ENCODE data around the gene A4GNT. TPM values are rescaled to one million over a fixed set of nuclear protein-coding genes. Genes with fewer than 3 reads are reported as not detected.
A peak's percentile ranks its signal among the peaks of the same experiment; 100 is the strongest.
"Not testable (repeated sequence)": the region's sequence is repeated elsewhere in the genome, so short reads cannot be mapped to it uniquely, and the experiment has no call there.

Gene A4GNT
- total RNA-seq, 1 donor from 2014 or later, result 3.1 TPM

DNA sequence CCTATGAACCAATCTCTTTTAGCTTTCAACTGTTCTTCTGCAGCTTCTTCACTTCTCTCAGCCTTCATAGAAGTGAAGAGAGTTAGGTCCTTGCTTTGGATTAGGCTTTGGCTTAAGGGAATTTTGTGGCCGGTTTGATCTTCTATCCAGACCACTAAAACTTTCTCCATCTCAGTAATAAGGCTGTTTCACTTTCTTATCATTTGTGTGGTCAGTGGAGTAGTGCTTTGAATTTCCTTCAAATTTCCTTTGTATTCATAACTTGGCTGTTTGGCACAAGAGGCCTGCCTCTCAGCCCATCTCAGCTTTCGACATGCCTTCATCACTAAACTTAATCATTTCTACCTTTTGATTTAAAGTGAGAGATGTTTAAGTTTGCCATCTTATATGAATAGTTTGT is 38.5 kb downstream of the A4GNT start:
- Mint-ChIP-seq H3K27me3 (no peaks in the 10 kb centered on the region), H3K9me3 (ENCODE audit: low read depth) (peaks cover 6% of the 10 kb centered on the region), H3K27ac (no peak overlapping the region), H3K36me3 (ENCODE audit: insufficient read depth) (peaks cover 44% of the 10 kb centered on the region), H3K4me3 (ENCODE audit: low read depth) (no peak overlapping the region), H3K4me1 (ENCODE audit: low read depth) (peaks cover 15% of the 10 kb centered on the region)
- TF ChIP-seq, protein P1, sequence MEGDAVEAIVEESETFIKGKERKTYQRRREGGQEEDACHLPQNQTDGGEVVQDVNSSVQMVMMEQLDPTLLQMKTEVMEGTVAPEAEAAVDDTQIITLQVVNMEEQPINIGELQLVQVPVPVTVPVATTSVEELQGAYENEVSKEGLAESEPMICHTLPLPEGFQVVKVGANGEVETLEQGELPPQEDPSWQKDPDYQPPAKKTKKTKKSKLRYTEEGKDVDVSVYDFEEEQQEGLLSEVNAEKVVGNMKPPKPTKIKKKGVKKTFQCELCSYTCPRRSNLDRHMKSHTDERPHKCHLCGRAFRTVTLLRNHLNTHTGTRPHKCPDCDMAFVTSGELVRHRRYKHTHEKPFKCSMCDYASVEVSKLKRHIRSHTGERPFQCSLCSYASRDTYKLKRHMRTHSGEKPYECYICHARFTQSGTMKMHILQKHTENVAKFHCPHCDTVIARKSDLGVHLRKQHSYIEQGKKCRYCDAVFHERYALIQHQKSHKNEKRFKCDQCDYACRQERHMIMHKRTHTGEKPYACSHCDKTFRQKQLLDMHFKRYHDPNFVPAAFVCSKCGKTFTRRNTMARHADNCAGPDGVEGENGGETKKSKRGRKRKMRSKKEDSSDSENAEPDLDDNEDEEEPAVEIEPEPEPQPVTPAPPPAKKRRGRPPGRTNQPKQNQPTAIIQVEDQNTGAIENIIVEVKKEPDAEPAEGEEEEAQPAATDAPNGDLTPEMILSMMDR (IDR thresholded peaks at IDR 0.05; ENCODE audit: unreplicated experiment), result no peak
- no peak for DNase-seq (ENCODE audit: low spot score, unreplicated experiment)

DNA sequence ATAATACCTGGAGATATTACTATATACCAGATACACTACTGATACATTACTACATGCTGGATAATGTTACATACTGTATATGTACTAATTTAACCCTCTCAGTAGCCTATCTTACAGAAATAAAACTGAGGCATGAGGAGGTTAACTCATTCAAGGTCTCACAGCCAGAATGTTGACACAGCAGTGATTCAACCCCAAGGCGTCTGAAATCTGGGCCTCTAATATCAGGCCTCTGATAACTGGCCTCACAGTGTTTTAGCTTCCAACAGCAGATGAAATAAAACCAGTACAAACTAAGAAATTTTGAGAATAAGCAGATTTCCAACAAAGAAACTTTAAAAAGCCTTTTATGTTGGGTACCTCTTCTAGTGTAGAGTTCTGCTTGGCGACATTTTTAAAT is 40.2 kb downstream of the A4GNT start:
- no peak for DNase-seq (ENCODE audit: low spot score, unreplicated experiment)
- Mint-ChIP-seq H3K36me3 (ENCODE audit: insufficient read depth) (peaks cover 57% of the 10 kb centered on the region), H3K4me1 (ENCODE audit: low read depth) (peaks cover 18% of the 10 kb centered on the region), H3K4me3 (ENCODE audit: low read depth) (no peak overlapping the region), H3K27me3 (no peaks in the 10 kb centered on the region), H3K27ac (no peak overlapping the region), H3K9me3 (ENCODE audit: low read depth) (peaks cover 12% of the 10 kb centered on the region)
- TF ChIP-seq, protein P1 (IDR thresholded peaks at IDR 0.05; ENCODE audit: unreplicated experiment), result no peak

DNA sequence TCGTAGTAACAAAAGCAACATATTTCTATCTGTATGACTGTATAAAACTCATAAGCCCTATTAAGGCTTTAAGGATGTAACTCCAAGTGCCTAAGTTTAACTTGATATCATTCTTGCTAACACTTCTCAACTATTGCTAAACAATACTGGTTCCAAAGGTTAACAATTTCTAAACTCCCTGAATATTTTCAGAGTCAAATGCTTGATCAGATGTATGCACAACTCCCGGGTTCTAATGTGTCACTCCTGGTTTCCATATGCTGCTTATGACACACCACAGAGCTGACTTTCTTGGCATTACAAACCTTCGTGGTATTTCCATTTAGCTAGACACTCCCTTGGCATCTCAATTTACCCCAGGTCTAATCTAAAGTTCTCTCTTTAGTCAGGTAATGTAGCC is 43.1 kb downstream of the A4GNT start:
- H3K36me3 Mint-ChIP-seq (ENCODE audit: insufficient read depth), result peaks cover 66% of the 10 kb centered on the region

DNA sequence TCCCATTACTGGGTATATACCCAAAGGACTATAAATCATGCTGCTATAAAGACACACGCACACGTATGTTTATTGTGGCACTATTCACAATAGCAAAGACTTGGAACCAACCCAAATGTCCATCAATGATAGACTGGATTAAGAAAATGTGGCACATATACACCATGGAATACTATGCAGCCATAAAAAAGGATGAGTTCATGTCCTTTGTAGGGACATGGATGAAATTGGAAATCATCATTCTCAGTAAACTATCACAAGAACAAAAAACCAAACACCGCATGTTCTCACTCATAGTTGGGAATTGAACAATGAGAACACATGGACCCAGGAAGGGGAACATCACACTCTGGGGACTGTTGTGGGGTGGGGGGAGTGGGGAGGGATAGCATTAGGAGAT is 46.4 kb downstream of the A4GNT start:
- H3K4me1 Mint-ChIP-seq (ENCODE audit: low read depth), result peaks cover 30% of the 10 kb centered on the region
- H3K27me3 Mint-ChIP-seq; H3K27ac Mint-ChIP-seq; H3K9me3 Mint-ChIP-seq (ENCODE audit: low read depth); H3K4me3 Mint-ChIP-seq (ENCODE audit: low read depth); DNase-seq (ENCODE audit: low spot score, unreplicated experiment): not testable (repeated sequence)
- H3K36me3 Mint-ChIP-seq (ENCODE audit: insufficient read depth), result peaks cover 56% of the 10 kb centered on the region

More for the DNA sequence above, 43.1 kb downstream of the A4GNT start:
- Mint-ChIP-seq H3K27ac (no peak overlapping the region), H3K4me3 (ENCODE audit: low read depth) (no peak overlapping the region), H3K9me3 (ENCODE audit: low read depth) (peaks cover 12% of the 10 kb centered on the region), H3K27me3 (no peaks in the 10 kb centered on the region), H3K4me1 (ENCODE audit: low read depth) (peaks cover 19% of the 10 kb centered on the region)
- no peak for DNase-seq (ENCODE audit: low spot score, unreplicated experiment)
- TF ChIP-seq, protein P1 (IDR thresholded peaks at IDR 0.05; ENCODE audit: unreplicated experiment), result no peak

DNA sequence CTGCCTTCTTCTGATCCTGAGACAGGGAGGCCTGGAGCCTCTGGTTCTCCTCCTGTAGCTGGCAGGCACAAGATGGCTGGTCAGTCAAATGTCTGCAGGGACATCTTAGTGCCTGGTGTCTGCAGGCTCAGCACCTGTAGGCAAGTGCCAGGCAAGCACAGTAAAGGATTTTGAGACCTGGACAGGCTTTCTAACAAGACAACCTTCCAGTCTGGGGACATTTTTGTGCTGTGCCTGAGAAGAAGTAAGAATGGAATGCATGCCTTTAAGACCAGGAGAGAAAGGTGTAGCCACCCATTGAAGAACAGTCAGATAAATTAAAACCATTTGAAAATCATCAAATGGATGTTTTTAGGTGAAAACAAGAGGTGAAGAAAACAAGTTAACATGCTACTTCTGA is 48.0 kb downstream of the A4GNT start:
- H3K27ac Mint-ChIP-seq, result no peak overlapping the region
- no peak overlapping the region for H3K4me3 Mint-ChIP-seq (ENCODE audit: low read depth)
- no peak for DNase-seq (ENCODE audit: low spot score, unreplicated experiment)
- no peaks in the 10 kb centered on the region for H3K27me3 Mint-ChIP-seq
- H3K9me3 Mint-ChIP-seq (ENCODE audit: low read depth), result peaks cover 5% of the 10 kb centered on the region
- TF ChIP-seq, protein P1 (IDR thresholded peaks at IDR 0.05; ENCODE audit: unreplicated experiment), result no peak
- peaks cover 54% of the 10 kb centered on the region for H3K36me3 Mint-ChIP-seq (ENCODE audit: insufficient read depth)
- peaks cover 24% of the 10 kb centered on the region for H3K4me1 Mint-ChIP-seq (ENCODE audit: low read depth)

DNA sequence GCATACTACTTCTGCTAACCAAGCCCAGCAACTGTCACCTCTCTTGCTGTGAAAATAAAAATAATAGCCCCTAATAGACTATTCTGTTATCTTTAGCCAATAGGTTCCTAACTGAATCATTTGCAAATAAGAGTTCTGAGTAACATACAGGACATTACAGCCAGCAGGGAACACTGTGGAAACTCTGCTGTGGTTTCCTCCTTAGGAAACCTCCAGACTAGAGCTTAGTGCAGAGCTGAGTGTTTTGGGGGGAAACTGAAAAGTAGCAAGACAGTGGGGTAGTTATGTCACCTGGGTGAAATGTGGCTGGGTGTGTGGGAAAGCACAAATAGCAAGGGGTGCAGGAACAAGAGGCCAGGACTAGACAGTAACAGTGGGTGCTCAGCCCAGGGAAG is 49.2 kb downstream of the A4GNT start:
- Mint-ChIP-seq H3K4me1 (ENCODE audit: low read depth) (peaks cover 24% of the 10 kb centered on the region), H3K4me3 (ENCODE audit: low read depth) (no peak overlapping the region), H3K27me3 (no peaks in the 10 kb centered on the region), H3K27ac (peak overlapping the region; percentile 75), H3K9me3 (ENCODE audit: low read depth) (no peaks in the 10 kb centered on the region), H3K36me3 (ENCODE audit: insufficient read depth) (peaks cover 47% of the 10 kb centered on the region)
- TF ChIP-seq, protein P1 (IDR thresholded peaks at IDR 0.05; ENCODE audit: unreplicated experiment), result no peak
- no peak for DNase-seq (ENCODE audit: low spot score, unreplicated experiment)

All from progenitor cell of endocrine pancreas (in vitro differentiated cells).